ENCODE results near the gene KRTAP10-10. TPM values are rescaled to one million over a fixed set of nuclear protein-coding genes. Genes with fewer than 3 reads are reported as not detected.

KRTAP10-10 gene
- total RNA-seq, 1 donor from 2014 or later: not detected

- Histone ChIP-seq H3K9me3 (ENCODE audit: low read depth) (peaks cover 6% of the 10 kb centered on the region), H3K79me2 (ENCODE audit: low read depth) (no peaks in the 10 kb centered on the region)
Measured at GRCh38 chr21:44671911-44672310, 34.8 kb downstream of the KRTAP10-10 start.

GRCh38 chr21:44677881-44678280 is 40.7 kb downstream of the KRTAP10-10 start:
- Histone ChIP-seq H3K4me1 (no peaks in the 10 kb centered on the region), H3K27me3 (no peaks in the 10 kb centered on the region), H4K20me1 (ENCODE audit: low read depth) (no peaks in the 10 kb centered on the region), H2AFZ (replicated peaks) (no peak overlapping the region), H3K79me2 (ENCODE audit: low read depth) (no peaks in the 10 kb centered on the region), H3K4me3 (no peak overlapping the region), H3K9ac (no peak overlapping the region), H3K36me3 (no peaks in the 10 kb centered on the region), H3K4me2 (no peak overlapping the region), H3K9me3 (ENCODE audit: low read depth) (no peaks in the 10 kb centered on the region), H3F3A (ENCODE audit: low read depth) (no peaks in the 10 kb centered on the region), H3K27ac (no peak overlapping the region)
- TF ChIP-seq EZH2phosphoT487 (IDR thresholded peaks at IDR 0.05) (no peak), CTCF (IDR thresholded peaks at IDR 0.05) (no peak), EZH2 (IDR thresholded peaks at IDR 0.05) (no peak)
- Mint-ChIP-seq H3K9me3 (peaks cover 12% of the 10 kb centered on the region), H3K4me3 (no peak overlapping the region), H3K27me3 (ENCODE audit: insufficient read depth, low read depth) (peaks cover 11% of the 10 kb centered on the region), H3K27ac (no peak overlapping the region), H3K4me1 (no peaks in the 10 kb centered on the region), H3K36me3 (peaks cover 2% of the 10 kb centered on the region)
- DNase-seq (ENCODE audit: low spot score): no peak

More at GRCh38 chr21:44671911-44672310, 34.8 kb downstream of the KRTAP10-10 start:
- Histone ChIP-seq H4K20me1 (ENCODE audit: low read depth) (no peaks in the 10 kb centered on the region), H2AFZ (replicated peaks) (no peak overlapping the region), H3K36me3 (no peaks in the 10 kb centered on the region), H3K27ac (no peak overlapping the region), H3K4me3 (no peak overlapping the region), H3K9ac (no peak overlapping the region), H3F3A (ENCODE audit: low read depth) (no peaks in the 10 kb centered on the region), H3K4me1 (no peaks in the 10 kb centered on the region), H3K4me2 (no peak overlapping the region), H3K27me3 (no peaks in the 10 kb centered on the region)
- H3K4me3 Mint-ChIP-seq: no peak overlapping the region
- no peak overlapping the region for H3K27ac Mint-ChIP-seq
- H3K36me3 Mint-ChIP-seq: peaks cover 2% of the 10 kb centered on the region
- no peak for DNase-seq (ENCODE audit: low spot score)
- TF ChIP-seq EZH2phosphoT487 (IDR thresholded peaks at IDR 0.05) (no peak), EZH2 (IDR thresholded peaks at IDR 0.05) (no peak), CTCF (IDR thresholded peaks at IDR 0.05) (no peak)
- peaks cover 47% of the 10 kb centered on the region for H3K9me3 Mint-ChIP-seq
- H3K4me1 Mint-ChIP-seq: no peaks in the 10 kb centered on the region
- H3K27me3 Mint-ChIP-seq (ENCODE audit: insufficient read depth, low read depth): peaks cover 10% of the 10 kb centered on the region

GRCh38 chr21:44681152-44681551 is 44.0 kb downstream of the KRTAP10-10 start:
- no peaks in the 10 kb centered on the region for H3K36me3 ChIP-seq
- no peaks in the 10 kb centered on the region for H3K79me2 ChIP-seq (ENCODE audit: low read depth)
- H4K20me1 ChIP-seq (ENCODE audit: low read depth): no peaks in the 10 kb centered on the region
- Mint-ChIP-seq H3K36me3 (no peaks in the 10 kb centered on the region), H3K27me3 (ENCODE audit: insufficient read depth, low read depth) (peaks cover 13% of the 10 kb centered on the region), H3K9me3 (peaks cover 7% of the 10 kb centered on the region), H3K27ac (no peak overlapping the region), H3K4me1 (peaks cover 5% of the 10 kb centered on the region), H3K4me3 (no peak overlapping the region)
- H3K9me3 ChIP-seq (ENCODE audit: low read depth): no peaks in the 10 kb centered on the region
- no peak overlapping the region for H3K9ac ChIP-seq
- no peak overlapping the region for H3K27ac ChIP-seq
- no peaks in the 10 kb centered on the region for H3F3A ChIP-seq (ENCODE audit: low read depth)
- H3K4me1 ChIP-seq: peaks cover 2% of the 10 kb centered on the region
- H3K27me3 ChIP-seq: peaks cover 5% of the 10 kb centered on the region
- no peak for TF ChIP-seq CTCF (IDR thresholded peaks at IDR 0.05)
- no peak for TF ChIP-seq EZH2phosphoT487 (IDR thresholded peaks at IDR 0.05)
- TF ChIP-seq EZH2 (IDR thresholded peaks at IDR 0.05): no peak
- H3K4me3 ChIP-seq: no peak overlapping the region
- no peak overlapping the region for H3K4me2 ChIP-seq
- no peak overlapping the region for H2AFZ ChIP-seq (replicated peaks)
- DNase-seq (ENCODE audit: low spot score): no peak

Measured in neural progenitor cell (in vitro differentiated cells).